GM08714 (cell line): ENCODE measurements around the gene SSH2.
"Not testable (repeated sequence)": the region's sequence is repeated elsewhere in the genome, so short reads cannot be mapped to it uniquely, and the experiment has no call there.

Experiments used
- H3K4me3 ChIP-seq: fragments of 200-500 bp; sonication (Bioruptor generic); 2 replicates; pipeline ENCODE4 v1.5.1; 2014; ENCODE audit warnings: mild to moderate bottlenecking, low read length, inconsistent platforms
- ZNF274 ChIP-seq: IDR thresholded peaks from 2 replicates; pipeline ENCODE4 v1.6.1; 2012; ENCODE audit warnings: mild to moderate bottlenecking, low read depth, low read length

Gene SSH2

DNA sequence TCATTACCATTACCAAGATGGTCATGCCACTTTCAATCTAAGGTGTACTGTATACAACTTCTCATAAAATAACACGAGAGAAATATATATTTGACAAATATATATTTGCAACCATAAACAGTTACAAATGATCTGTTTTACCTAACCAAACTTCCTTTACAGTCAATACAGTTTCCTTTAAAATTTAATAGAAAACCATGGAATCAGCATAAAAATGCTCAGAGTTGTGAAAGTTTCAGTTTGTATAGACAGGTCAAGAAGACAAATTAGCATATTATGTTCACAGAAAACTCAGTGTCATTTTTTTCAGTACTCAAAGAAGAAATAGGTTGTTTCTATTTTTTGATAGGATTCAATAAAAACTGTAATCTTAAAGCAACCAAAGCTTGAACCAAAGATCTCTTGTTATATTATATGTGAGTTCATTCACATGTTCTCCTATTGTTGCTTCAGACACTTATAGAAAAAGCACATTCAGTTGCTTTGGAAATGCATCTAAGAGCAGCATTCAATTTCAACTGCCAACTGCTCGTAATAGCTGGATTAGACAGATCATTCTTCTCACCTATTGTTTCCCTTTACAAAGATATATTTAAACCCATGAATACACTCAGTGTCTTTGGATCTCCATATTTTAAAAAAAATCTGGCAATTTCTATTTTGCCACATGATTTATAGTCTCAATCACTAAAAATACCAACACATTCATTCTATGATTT, 15.1 kb downstream of the SSH2 start:
- TF ChIP-seq ZNF274: no peak
- H3K4me3 ChIP-seq: no peak overlapping the region

DNA sequence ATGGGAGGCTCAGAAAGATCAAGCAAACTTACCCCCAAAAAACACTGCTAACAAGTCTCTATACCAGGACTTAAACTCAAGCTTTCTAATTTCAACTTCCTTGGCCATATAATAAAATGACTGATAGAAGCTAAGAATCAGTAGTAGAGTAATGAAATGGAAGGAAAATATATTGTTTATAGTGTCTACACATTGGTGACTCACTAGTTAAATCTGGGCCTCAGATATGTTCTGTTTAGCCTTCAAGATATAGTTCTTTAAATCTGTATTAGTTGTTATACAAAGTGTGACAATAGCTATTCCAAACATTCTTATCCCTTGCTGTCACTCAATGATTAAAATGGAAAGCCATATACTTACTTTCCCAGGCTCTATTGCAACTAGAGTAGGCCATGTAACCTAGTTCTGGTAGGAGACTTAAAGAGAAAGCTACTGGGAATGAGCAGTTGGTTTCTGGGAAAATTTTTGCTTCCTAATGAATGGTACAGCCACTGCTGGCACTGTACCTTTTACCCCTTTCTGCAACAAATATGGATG, 18.3 kb downstream of the SSH2 start:
- TF ChIP-seq ZNF274: no peak
- no peak overlapping the region for H3K4me3 ChIP-seq

DNA sequence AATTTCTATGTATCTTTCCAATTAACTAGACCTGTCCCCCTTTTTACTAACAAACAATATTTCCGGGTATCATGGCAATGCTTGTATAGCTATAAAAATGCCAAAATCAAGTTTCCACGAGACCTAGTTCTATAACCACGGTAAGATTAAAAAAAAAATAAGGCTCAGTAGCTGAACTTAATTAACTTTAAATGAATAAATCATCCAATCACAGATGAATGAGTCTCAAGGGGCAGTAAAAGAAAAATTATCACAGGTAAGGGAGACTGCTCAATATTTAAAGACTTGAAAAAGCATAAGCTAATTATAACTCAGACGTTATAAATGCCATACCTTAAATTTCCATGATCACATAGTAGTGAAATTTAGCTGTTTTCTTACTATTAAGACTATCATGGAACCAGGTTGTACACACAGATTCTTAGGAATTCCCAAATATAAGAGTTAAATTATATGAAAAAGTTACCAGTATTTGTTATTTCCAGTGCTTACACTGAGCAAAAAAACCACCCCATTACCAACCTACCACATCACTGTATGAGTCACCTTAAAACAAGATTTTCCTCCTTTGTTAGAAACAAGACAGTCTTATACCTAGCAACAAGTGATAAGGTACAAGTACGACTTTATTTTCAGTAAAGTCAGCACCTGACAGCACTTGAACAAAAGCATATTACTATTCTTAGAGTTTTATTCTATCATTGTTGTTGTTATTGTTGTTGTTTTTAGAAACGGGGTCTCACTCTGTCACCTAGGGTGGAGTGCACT, 20.6 kb downstream of the SSH2 start:
- TF ChIP-seq ZNF274: no peak
- H3K4me3 ChIP-seq: no peak overlapping the region

DNA sequence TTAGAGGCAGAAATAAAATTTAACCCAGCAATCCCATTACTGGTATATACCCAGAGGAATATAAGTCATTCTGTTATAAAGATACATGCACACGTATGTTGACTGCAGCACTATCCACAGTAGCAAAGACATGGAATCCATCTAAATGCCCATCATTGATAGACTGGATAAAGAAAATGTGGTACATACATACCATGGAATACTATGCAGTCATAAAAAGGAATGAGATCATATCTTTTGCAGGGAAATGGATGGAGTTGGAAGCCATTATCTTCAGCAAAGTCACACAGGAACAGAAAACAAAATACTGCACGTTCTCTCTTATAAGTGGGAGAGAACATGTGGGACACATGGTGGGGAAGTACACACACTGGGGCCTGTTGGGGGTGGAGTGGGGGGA, 23.1 kb downstream of the SSH2 start:
- no peak for TF ChIP-seq ZNF274
- no peak overlapping the region for H3K4me3 ChIP-seq

DNA sequence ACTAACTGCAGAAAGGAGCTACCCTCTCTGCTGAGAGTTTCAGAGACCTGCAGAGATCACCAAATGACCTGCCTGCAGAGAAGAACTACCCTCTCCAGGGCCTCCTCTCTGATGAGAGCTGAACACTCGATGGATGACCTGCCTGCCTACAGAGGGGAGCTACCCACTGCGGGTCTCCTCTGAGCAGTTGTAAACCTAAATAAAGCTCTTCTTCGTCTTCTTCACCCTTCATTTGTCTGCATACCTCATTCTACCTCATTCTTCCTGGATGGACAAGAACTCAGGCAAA, 24.2 kb downstream of the SSH2 start:
- no peak overlapping the region for H3K4me3 ChIP-seq
- TF ChIP-seq ZNF274: no peak

DNA sequence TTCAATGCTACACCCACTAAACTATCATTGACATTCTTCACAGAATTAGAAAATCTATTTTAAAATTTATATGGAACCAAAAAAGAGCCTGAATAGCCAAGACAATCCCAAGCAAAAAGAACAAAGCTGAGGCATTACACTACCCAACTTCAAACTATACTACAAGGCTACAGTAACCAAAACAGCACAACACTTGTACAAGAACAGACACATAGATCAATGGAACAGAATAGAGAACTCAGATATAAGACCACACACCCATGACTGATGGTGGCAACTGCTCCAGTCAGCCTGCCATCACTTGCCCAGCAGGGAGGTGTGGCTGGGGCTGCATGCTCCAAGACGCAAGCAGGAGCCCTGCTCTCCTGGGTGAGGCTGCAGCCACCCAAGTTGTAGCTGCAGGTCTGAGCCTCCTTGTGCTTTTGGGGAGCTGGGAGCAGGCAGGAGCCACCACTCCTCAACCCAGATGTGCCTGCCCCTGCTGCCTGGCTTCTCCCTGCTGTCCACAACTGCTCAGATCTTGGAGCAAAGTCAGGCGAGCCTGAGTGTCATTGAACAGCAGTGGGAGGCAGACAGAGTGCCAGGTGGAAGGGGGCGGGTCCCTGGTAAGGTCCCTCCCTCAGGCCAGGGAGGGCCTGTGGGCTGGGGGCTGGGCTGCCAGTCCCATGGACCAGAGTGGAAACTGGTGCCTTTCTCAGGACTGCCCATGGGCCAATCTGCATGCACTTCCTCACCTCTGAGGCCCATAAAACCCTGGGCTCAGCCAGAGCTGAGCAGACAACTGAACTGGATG, 24.7 kb downstream of the SSH2 start:
- H3K4me3 ChIP-seq: no peak overlapping the region
- TF ChIP-seq ZNF274: no peak

DNA sequence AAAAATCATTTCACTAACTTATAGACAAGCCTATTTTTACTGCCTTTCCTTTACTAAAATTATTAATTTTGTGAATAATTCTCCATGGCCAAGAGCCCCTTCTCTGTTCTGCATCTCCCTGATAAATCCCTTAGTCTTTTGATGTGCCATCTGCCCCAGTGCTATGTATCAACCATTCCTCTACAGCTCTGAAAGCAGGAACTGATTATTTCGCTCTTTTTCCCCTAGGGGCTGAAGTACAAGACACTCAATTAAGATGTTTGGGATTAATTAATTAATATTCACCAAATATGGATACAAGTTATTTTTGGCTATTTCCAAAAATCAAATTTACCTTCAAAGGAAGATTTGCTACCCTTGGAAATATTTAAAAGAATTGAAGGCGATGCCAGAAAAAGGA, 26.6 kb downstream of the SSH2 start:
- TF ChIP-seq ZNF274: no peak
- no peak overlapping the region for H3K4me3 ChIP-seq

DNA sequence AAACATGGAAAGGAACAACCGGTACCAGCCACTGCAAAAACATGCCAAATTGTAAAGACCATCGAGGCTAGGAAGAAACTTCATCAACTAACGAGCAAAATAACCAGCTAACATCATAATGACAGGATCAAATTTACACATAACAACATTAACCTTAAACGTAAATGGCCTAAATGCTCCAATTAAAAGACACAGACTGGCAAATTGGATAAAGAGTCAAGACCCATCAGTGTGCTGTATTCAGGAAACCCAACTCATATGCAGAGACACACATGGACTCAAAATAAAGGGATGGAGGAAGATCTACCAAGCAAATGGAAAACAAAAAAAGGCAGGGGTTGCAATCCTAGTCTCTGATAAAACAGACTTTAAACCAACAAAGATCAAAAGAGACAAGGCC, 32.9 kb downstream of the SSH2 start:
- not testable (repeated sequence) for H3K4me3 ChIP-seq

DNA sequence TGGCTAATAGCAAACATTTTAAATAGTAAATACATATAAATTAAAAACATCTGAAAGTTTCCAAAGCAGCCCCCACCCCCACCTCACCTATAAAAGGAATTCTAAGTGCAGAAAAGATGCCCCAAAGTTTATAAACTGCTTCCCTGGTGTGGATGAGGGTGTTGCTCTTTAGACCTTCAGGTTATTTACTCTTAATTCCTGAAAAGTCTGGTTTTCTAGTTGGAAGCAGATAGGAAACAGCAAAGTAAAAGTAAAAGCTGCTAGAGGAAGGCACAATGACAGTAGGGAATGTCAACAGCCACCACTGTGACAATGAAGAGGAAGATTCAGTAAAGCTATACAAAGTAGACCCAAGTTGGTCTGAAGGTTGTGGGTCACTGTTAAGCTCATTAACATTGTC, 37.8 kb downstream of the SSH2 start:
- no peak for TF ChIP-seq ZNF274
- H3K4me3 ChIP-seq: no peak overlapping the region

DNA sequence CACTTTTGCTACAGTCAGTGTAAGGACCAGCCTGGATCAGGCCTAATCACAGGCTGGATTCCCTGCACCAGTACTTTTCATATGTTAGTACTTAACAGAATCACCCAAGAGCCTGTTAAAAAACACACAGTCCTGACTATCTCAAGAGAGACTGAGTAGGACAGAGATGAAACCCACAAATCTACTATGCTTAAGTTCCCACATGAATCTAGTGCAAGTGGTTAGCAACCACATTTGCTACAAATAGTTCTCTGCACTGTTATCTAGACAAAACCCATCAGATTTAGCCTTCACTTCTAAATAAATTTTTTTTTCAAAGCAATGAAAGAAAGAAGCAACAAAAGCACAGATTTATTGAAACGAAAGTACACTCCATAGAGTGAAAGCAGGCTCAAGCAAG, 38.9 kb downstream of the SSH2 start:
- TF ChIP-seq ZNF274: no peak
- H3K4me3 ChIP-seq: no peak overlapping the region

DNA sequence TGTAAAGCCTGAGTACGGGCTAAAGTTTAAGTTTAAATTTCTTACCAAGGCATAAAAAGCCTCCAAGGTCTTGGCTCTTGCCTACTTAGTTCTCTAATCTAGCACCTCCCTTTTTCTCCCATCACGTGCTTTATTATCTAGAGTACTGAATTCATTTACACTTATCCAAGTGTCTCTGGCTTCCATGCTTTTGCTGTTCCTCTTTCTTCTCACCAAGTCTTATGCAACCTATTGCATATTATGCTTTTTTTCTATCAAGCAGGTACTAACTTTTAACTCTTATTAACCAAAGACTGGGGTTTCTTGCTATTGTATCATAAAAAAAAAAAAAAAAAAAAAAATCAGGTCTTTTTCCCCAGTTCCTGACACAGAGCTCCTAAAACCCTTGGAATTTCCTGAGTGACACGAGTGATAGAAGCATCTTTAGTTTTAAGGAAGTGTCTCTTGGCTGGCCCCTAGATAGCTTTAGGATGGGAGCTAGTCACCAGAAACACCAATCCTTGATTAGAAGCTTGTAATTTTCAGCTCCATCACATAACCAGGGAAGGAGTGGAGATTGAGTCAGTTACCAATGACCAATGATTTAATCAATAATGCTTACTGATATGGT, 44.9 kb downstream of the SSH2 start:
- no peak for TF ChIP-seq ZNF274

DNA sequence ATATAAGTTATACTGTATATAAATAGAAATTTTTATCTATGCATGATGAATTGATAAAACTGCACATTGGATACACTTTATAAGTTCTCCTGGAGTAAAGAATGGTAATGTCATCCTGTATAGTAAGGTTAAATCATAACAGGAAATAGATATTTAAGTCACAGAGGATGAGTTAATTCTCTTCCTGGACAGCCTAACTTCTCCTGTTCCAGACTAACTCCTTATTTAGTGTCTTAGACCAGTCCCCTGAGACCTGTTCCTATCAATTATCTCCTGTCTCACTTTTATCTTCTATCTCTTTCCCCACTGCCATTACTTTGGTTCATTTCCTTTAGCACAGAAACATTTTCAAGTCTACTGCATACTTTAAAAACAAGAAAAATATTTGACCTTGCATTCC, 46.5 kb downstream of the SSH2 start:
- no peak overlapping the region for H3K4me3 ChIP-seq
- TF ChIP-seq ZNF274: no peak

More for the DNA sequence above, 44.9 kb downstream of the SSH2 start:
- no peak overlapping the region for H3K4me3 ChIP-seq

DNA sequence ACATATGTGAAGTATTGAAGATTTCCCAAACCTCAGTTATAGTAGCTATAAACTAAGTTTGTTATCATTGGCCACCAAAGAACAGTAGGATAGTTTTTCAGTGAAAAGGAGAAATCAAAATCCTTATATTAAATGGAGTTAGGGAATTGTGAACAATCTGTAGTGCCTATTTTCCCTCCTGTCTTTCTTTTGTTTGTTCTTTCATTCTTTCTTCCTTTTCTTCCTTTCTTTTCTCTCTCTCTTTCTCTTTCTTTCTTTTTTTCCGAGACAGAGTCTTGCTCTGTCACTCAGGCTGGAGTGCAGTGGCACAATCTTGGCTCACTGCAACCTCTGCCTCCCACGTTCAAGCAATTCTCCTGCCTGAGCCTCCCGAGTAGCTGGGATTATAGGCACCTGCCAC, 48.8 kb downstream of the SSH2 start:
- TF ChIP-seq ZNF274: no peak
- no peak overlapping the region for H3K4me3 ChIP-seq

DNA sequence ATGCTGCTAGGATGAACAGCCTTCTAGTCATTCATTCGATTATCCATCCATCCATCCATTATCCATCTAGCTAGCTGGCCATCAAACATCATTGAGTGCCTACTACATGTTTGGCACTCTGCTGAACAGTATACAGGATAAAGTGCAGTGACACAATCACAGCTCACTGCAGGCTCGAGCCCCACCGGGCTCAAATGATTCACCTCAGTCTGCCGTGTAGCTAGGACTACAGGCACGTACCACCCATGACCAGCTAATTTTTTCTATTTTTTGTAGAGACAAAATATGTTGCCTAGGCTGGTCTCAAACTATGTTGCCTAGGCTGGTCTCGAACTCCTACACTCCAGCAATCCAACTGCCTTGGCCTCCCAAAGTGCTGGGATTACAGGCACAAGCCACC, 50.0 kb downstream of the SSH2 start:
- no peak overlapping the region for H3K4me3 ChIP-seq
- no peak for TF ChIP-seq ZNF274

DNA sequence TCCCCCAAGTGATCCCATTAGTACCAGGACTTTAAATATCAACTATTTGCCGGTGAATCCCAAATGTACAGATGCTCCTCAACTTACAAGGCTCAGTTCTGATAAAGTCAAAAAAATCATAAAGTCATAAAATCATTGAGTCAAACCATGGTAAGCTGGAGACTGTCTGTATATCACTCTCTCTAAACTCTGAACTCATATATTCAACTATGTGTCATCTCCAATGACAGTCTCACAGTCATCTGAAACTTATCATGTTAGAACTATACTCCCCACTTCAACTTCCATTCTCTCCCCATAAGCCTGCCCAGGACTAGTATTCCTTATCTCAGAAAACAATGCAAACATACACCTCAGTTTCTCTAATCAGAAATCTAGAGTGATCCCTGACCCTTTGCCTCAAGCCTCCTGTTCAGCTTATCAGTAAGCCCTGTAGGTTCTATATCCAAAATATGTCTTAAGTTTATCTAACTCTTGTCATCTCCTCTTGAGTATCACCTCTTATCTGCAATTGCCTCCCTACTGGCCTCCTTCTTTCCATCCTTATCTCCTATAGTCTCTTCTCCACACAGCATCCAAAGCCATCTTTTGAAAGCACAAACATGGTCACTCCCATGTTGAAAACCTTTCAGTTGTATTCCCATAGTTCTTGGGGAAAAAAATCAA, 55.0 kb downstream of the SSH2 start:
- no peak for TF ChIP-seq ZNF274

DNA sequence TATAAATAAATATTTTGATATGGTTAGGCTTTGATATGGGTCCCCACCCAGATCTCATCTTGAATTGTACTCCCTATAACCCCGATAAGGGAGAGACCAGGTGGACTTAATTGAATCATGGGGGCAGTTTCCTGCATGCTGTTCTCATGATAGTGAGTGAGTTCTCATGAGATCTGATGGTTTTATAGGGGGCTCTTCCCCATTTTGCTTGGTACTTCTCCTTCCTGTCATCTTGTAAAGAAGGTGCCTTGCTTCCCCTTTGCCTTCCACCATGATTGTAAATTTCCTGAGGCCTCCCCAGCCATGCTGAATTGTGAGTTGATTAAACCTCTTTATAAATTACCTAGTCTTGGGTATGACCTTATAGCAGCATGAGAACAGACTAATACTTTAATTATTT, 55.7 kb downstream of the SSH2 start:
- H3K4me3 ChIP-seq: not testable (repeated sequence)

More for the DNA sequence above, 55.0 kb downstream of the SSH2 start:
- no peak overlapping the region for H3K4me3 ChIP-seq
